IMR-90 (cell line): Measurements from ENCODE around the gene CCT5. TPM values are rescaled to one million over a fixed set of nuclear protein-coding genes. Genes with fewer than 3 reads are reported as not detected.
A peak's percentile ranks its signal among the peaks of the same experiment; 100 is the strongest.

Source experiments
- ATAC-seq: fragments of 200-7000 bp; cut with Tn5 transposase; 2 replicates; pipeline ENCODE4 v1.9.1; 2020; ENCODE audit warnings: low read depth, mild to moderate bottlenecking, moderate library complexity
- BruUV-seq: library from RNA; stranded (reverse); fragments of 400-500 nt; replicated peaks from 2 replicates; lab custom pipeline; 2021; lab: Mats Ljungman, UMichigan
- CTCF ChIA-PET: fragments of 300-600 bp; formaldehyde crosslinking; extraction: SDS; loops from one replicate; lab custom pipeline; 2021; ENCODE audit warnings: antibody characterized with exemption; lab: Yijun Ruan, JAX
- POLR2A ChIA-PET: fragments of 300-600 bp; sonication (Branson Sonifier 250); formaldehyde crosslinking; loops from one replicate; lab custom pipeline; 2022; ENCODE audit warnings: antibody characterized with exemption; ENCODE audit not compliant: unreplicated experiment; lab: Charles Lee
- DNase-seq: peaks from one replicate; pipeline ENCODE4 v3.0.0; 2013
- H2AFZ ChIP-seq: replicated peaks from 2 replicates; pipeline ENCODE3; 2013; ENCODE audit warnings: low read length, mild to moderate bottlenecking; ENCODE audit not compliant: poor library complexity
- H2AK5ac ChIP-seq: 2 replicates; pipeline ENCODE4 v1.6.1; 2013; ENCODE audit warnings: low read depth, low read length, inconsistent platforms
- H2AK9ac ChIP-seq: replicated peaks from 2 replicates; pipeline ENCODE3; 2013; ENCODE audit warnings: mild to moderate bottlenecking, low read depth, low read length, moderate library complexity; ENCODE audit not compliant: poor library complexity
- H2BK120ac ChIP-seq: 2 replicates; pipeline ENCODE4 v1.6.1; 2013; ENCODE audit warnings: low read depth, low read length, inconsistent platforms
- H2BK15ac ChIP-seq: 3 replicates; pipeline ENCODE4 v1.6.1; 2013; ENCODE audit warnings: low read depth, low read length, inconsistent platforms
- H2BK20ac ChIP-seq: 2 replicates; pipeline ENCODE4 v1.6.1; 2013; ENCODE audit warnings: low read depth, mild to moderate bottlenecking, inconsistent platforms, low read length, moderate library complexity
- H2BK5ac ChIP-seq: 2 replicates; pipeline ENCODE4 v1.6.1; 2013; ENCODE audit warnings: mild to moderate bottlenecking, low read depth, low read length, inconsistent platforms; ENCODE audit not compliant: poor library complexity, severe bottlenecking
- H3K14ac ChIP-seq: replicated peaks from 2 replicates; pipeline ENCODE4 v1.6.1; 2013; ENCODE audit warnings: low read depth, low read length, inconsistent platforms
- H3K18ac ChIP-seq: 2 replicates; pipeline ENCODE4 v1.6.1; 2013; ENCODE audit warnings: low read depth, low read length, control low read depth
- H3K23ac ChIP-seq: 2 replicates; pipeline ENCODE4 v1.6.1; 2013; ENCODE audit warnings: low read depth, low read length, inconsistent platforms
- H3K27ac ChIP-seq: 2 replicates; pipeline ENCODE4 v1.5.1; 2013; ENCODE audit warnings: mild to moderate bottlenecking, control low read depth, low read length; ENCODE audit not compliant: insufficient read depth
- H3K27me3 ChIP-seq: 2 replicates; pipeline ENCODE4 v1.6.1; 2013; ENCODE audit warnings: low read length; ENCODE audit not compliant: control insufficient read depth, insufficient read depth
- H3K36me3 ChIP-seq: 2 replicates; pipeline ENCODE4 v1.6.1; 2013; ENCODE audit warnings: low read length, mixed read lengths; ENCODE audit not compliant: control insufficient read depth, insufficient read depth
- H3K4ac ChIP-seq: 2 replicates; pipeline ENCODE4 v1.6.1; 2013; ENCODE audit warnings: low read depth, low read length, inconsistent platforms
- H3K4me1 ChIP-seq: 2 replicates; pipeline ENCODE4 v1.6.1; 2013; ENCODE audit warnings: low read length, mixed read lengths; ENCODE audit not compliant: control insufficient read depth, insufficient read depth
- H3K4me2 ChIP-seq: 2 replicates; pipeline ENCODE4 v1.6.1; 2013; ENCODE audit warnings: low read depth, mild to moderate bottlenecking, control low read depth, low read length, moderate library complexity
- H3K4me3 ChIP-seq: 2 replicates; pipeline ENCODE4 v1.5.1; 2013; ENCODE audit warnings: low read depth, mild to moderate bottlenecking, control low read depth, low read length, moderate library complexity; ENCODE audit not compliant: insufficient read depth
- H3K56ac ChIP-seq: 2 replicates; pipeline ENCODE4 v1.6.1; 2013; ENCODE audit warnings: low read length, inconsistent platforms; ENCODE audit not compliant: insufficient read depth; ENCODE audit errors: extremely low read depth
- H3K79me1 ChIP-seq, 2 experiments: 2 replicates each; pipeline ENCODE4 v1.6.1; 2013; ENCODE audit warnings: low read length in 2 of 2, inconsistent platforms in 1 of 2, low read depth in 1 of 2
- H3K9ac ChIP-seq: 2 replicates; pipeline ENCODE4 v1.6.1; 2013; ENCODE audit warnings: low read depth, low read length, control low read depth
- H3K9me1 ChIP-seq: 2 replicates; pipeline ENCODE4 v1.6.1; 2013; ENCODE audit warnings: low read length, inconsistent platforms; ENCODE audit not compliant: insufficient read depth
- H3K9me3 ChIP-seq: 2 replicates; pipeline ENCODE4 v1.6.1; 2013; ENCODE audit warnings: low read length; ENCODE audit not compliant: control insufficient read depth, insufficient read depth
- H4K20me1 ChIP-seq: 2 replicates; pipeline ENCODE4 v1.6.1; 2013; ENCODE audit warnings: low read length, inconsistent platforms; ENCODE audit not compliant: insufficient read depth
- H4K5ac ChIP-seq: 2 replicates; pipeline ENCODE4 v1.6.1; 2013; ENCODE audit warnings: mild to moderate bottlenecking, low read depth, low read length, control low read depth
- H4K8ac ChIP-seq, 2 experiments: 2 replicates each; pipeline ENCODE4 v1.6.1; 2013; ENCODE audit warnings: low read depth in 2 of 2, low read length in 2 of 2, control low read depth in 1 of 2, inconsistent platforms in 1 of 2
- H4K91ac ChIP-seq: 2 replicates; pipeline ENCODE4 v1.6.1; 2013; ENCODE audit warnings: low read depth, low read length, inconsistent platforms; ENCODE audit not compliant: insufficient read depth
- CEBPB ChIP-seq: IDR thresholded peaks from 2 replicates; pipeline ENCODE4 v1.6.1; 2012; ENCODE audit warnings: low read depth, low read length, improper control_type of control experiment
- FOS ChIP-seq: fragments of 150-350 bp; IDR thresholded peaks from 2 replicates; pipeline ENCODE4 v1.6.1; 2016; ENCODE audit warnings: low read depth, low read length
- MAZ ChIP-seq: IDR thresholded peaks from 2 replicates; pipeline ENCODE4 v1.6.1; 2012; ENCODE audit warnings: low read depth, mild to moderate bottlenecking, low read length, improper control_type of control experiment, moderate library complexity, borderline replicate concordance
- RCOR1 ChIP-seq: IDR thresholded peaks from 2 replicates; pipeline ENCODE4 v1.6.1; 2012; ENCODE audit warnings: mild to moderate bottlenecking, low read length, improper control_type of control experiment; ENCODE audit not compliant: insufficient replicate concordance
- SMC3 ChIP-seq: fragments of 150-350 bp; IDR thresholded peaks from 2 replicates; pipeline ENCODE4 v1.6.1; 2016; ENCODE audit warnings: low read depth, mild to moderate bottlenecking, antibody characterized with exemption, low read length, moderate library complexity
- WGBS, 2 experiments: methylation state at CpG; one replicate each; pipeline versions ENCODE4 v1.1.5 to v1.1.7; 2013; ENCODE audit warnings: missing lambda C conversion rate in 2 of 2; ENCODE audit not compliant: insufficient read length in 1 of 2; ENCODE audit errors: extremely low coverage in 2 of 2; 5-methylcytosine and 5-hydroxymethylcytosine counted together
- dilution Hi-C: fragments of 300-500 bp; cut with HindIII; formaldehyde crosslinking; loops from one replicate; pipeline ENCODE4 v1.14.3; 2018; ENCODE audit warnings: low sequenced_read_pairs; ENCODE audit not compliant: unreplicated experiment
- in situ Hi-C: fragments of 300-500 bp; cut with MboI; formaldehyde crosslinking; loops from 3 replicates; pipeline ENCODE4 v1.14.3; 2019; ENCODE audit warnings: low sequenced_read_pairs, inconsistent platforms, mixed read lengths
- intact Hi-C: fragments of 100-400 bp; cut with micrococcal nuclease; formaldehyde crosslinking; loops from 2 replicates; pipeline ENCODE4 v1.10.0; 2022
- polyA plus RNA-seq, 3 experiments: library from polyadenylated mRNA; depleted of rRNA; stranded (reverse); fragments of >200 nt; gene quantifications; 2 replicates each; pipeline ENCODE4 v1.2.3, GENCODE V29; 2012; ENCODE audit warnings: low replicate concordance in 1 of 3
- total RNA-seq: library from RNA; depleted of rRNA; stranded (reverse); fragments of >200 nt; gene quantifications from 2 replicates; pipeline ENCODE4 v1.2.3, GENCODE V29; 2012
- TF ChIP-seq, protein P1 (sequence below): conservative IDR thresholded peaks from 2 replicates; pipeline ENCODE4 v1.5.1; 2012; ENCODE audit warnings: mild to moderate bottlenecking, low read depth, low read length, improper control_type of control experiment
- TF ChIP-seq, protein P2 (sequence below): fragments of 150-350 bp; IDR thresholded peaks from 2 replicates; pipeline ENCODE4 v1.6.1; 2016; ENCODE audit warnings: low read depth, mild to moderate bottlenecking, low read length, moderate library complexity, borderline replicate concordance
- TF ChIP-seq, protein P3 (sequence below): fragments of 150-350 bp; IDR thresholded peaks from 2 replicates; pipeline ENCODE4 v1.6.1; 2017; ENCODE audit warnings: mild to moderate bottlenecking, antibody characterized with exemption, low read length, low read depth

Gene CCT5
- total and polyA plus RNA-seq, 2 of the 4 experiments (the other 2 are of a cell fraction), result 358 to 481 TPM

DNA sequence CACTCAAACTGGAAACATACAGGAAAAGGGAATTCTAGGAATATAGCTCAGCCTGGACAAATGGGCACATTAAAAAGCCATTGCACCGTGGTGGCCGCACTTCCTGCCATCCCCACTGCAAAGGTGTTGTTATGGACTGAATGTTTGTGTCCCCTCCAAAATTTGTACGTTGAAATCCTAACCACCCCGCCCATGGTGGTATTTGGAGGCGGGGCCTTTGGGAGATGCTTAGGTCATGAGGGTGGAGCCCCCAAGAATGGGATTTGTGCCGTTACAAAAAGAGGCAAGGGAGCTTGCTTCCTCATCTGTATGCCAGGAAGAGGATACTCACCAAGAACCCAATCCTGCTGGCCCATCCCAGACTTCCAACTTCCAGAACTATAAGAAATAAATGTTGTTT, 58.8 kb downstream of the CCT5 start:
- CTCF ChIA-PET, result no interaction called here

More for the DNA sequence above, 58.8 kb downstream of the CCT5 start:
- POLR2A ChIA-PET, result no interaction called here
- H3K9me3 ChIP-seq, result no peaks in the 10 kb centered on the region
- no peak overlapping the region for H4K91ac ChIP-seq
- H3K14ac ChIP-seq, result no peak overlapping the region
- WGBS, 2 experiments, result no CpG with 5 or more reads among the region's 6 CpGs
- peaks cover 8% of the 10 kb centered on the region for H3K4me1 ChIP-seq
- intact Hi-C loops, result no loop called here
- H2AK9ac ChIP-seq, result peak overlapping the region; percentile 68
- no peak overlapping the region for H2BK120ac ChIP-seq
- no peak for ATAC-seq
- no peak overlapping the region for H4K8ac ChIP-seq
- no peak overlapping the region for H2BK15ac ChIP-seq
- in situ Hi-C loops, result no loop called here
- H3K9ac ChIP-seq, result no peak overlapping the region
- H2AFZ ChIP-seq, result peak overlapping the region; percentile 10
- no peak for DNase-seq
- H3K23ac ChIP-seq, result no peak overlapping the region
- H3K27me3 ChIP-seq, result no peaks in the 10 kb centered on the region; the same call in 1 of the 2 replicates
- no peak overlapping the region for H3K4me3 ChIP-seq
- no peak overlapping the region for H3K27ac ChIP-seq
- no peak overlapping the region for H2BK20ac ChIP-seq
- TF ChIP-seq, protein P1, sequence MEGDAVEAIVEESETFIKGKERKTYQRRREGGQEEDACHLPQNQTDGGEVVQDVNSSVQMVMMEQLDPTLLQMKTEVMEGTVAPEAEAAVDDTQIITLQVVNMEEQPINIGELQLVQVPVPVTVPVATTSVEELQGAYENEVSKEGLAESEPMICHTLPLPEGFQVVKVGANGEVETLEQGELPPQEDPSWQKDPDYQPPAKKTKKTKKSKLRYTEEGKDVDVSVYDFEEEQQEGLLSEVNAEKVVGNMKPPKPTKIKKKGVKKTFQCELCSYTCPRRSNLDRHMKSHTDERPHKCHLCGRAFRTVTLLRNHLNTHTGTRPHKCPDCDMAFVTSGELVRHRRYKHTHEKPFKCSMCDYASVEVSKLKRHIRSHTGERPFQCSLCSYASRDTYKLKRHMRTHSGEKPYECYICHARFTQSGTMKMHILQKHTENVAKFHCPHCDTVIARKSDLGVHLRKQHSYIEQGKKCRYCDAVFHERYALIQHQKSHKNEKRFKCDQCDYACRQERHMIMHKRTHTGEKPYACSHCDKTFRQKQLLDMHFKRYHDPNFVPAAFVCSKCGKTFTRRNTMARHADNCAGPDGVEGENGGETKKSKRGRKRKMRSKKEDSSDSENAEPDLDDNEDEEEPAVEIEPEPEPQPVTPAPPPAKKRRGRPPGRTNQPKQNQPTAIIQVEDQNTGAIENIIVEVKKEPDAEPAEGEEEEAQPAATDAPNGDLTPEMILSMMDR, result no peak
- no peak for TF ChIP-seq SMC3
- TF ChIP-seq RCOR1, result no peak
- no peak for TF ChIP-seq CEBPB
- no peak for TF ChIP-seq MAZ
- TF ChIP-seq, protein P2, sequence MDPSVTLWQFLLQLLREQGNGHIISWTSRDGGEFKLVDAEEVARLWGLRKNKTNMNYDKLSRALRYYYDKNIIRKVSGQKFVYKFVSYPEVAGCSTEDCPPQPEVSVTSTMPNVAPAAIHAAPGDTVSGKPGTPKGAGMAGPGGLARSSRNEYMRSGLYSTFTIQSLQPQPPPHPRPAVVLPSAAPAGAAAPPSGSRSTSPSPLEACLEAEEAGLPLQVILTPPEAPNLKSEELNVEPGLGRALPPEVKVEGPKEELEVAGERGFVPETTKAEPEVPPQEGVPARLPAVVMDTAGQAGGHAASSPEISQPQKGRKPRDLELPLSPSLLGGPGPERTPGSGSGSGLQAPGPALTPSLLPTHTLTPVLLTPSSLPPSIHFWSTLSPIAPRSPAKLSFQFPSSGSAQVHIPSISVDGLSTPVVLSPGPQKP, result no peak
- no peak for TF ChIP-seq FOS
- TF ChIP-seq, protein P3, sequence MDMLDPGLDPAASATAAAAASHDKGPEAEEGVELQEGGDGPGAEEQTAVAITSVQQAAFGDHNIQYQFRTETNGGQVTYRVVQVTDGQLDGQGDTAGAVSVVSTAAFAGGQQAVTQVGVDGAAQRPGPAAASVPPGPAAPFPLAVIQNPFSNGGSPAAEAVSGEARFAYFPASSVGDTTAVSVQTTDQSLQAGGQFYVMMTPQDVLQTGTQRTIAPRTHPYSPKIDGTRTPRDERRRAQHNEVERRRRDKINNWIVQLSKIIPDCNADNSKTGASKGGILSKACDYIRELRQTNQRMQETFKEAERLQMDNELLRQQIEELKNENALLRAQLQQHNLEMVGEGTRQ, result no peak
- BruUV-seq, result no TSS peak
- H2AK5ac ChIP-seq, result 0 out of 2 replicates have a peak overlapping the region, but pooled peaks have one; percentile 18
- 0 out of 2 replicates have a peak, but pooled peaks cover 5% of the 10 kb centered on the region for H3K9me1 ChIP-seq
- no peak overlapping the region for H3K4me2 ChIP-seq
- dilution Hi-C loops, result no loop called here
- H2BK5ac ChIP-seq, result no peak overlapping the region
- H3K36me3 ChIP-seq, result peaks cover 2% of the 10 kb centered on the region; the same call in 1 of the 2 replicates
- H3K79me1 ChIP-seq, result peaks cover 0 to 15% of the 10 kb centered on the region in 2 experiments; a peak in 1 of 4 replicates
- no peaks in the 10 kb centered on the region for H4K20me1 ChIP-seq
- no peak overlapping the region for H4K5ac ChIP-seq
- no peak overlapping the region for H3K18ac ChIP-seq
- H3K56ac ChIP-seq, result no peak overlapping the region
- H3K4ac ChIP-seq, result no peak overlapping the region
